Fibroblast of skin of right biceps (primary cell): ENCODE results near the gene DCAF10.
"Not testable (repeated sequence)": the region's sequence is repeated elsewhere in the genome, so short reads cannot be mapped to it uniquely, and the experiment has no call there.

Experiments
- DNase-seq: peaks from one replicate; pipeline ENCODE4 v3.0.0-alpha.2; 2013

DCAF10 gene

GRCh38 chr9:37800631-37801286 lies at the start of gene DCAF10:
Gene DCAF10 (plus strand): TSS chr9:37800797. CDS start chr9:37800867, 70 bp downstream.
- peak; percentile 85 for DNase-seq

GRCh38 chr9:37751186-37751585 lies 49.4 kb upstream of the DCAF10 start:
- no peak for DNase-seq

- not testable (repeated sequence) for DNase-seq
Measured at GRCh38 chr9:37751704-37752103, 48.9 kb upstream of the DCAF10 start.

GRCh38 chr9:37752112-37752511 lies 48.5 kb upstream of the DCAF10 start:
- not testable (repeated sequence) for DNase-seq

- no peak for DNase-seq
Measured at GRCh38 chr9:37752642-37753488, 47.7 kb upstream of the DCAF10 start.

- peak; percentile 70 for DNase-seq
Measured at GRCh38 chr9:37753489-37754190, 47.0 kb upstream of the DCAF10 start, which contains the start of gene TRMT10B. Gene TRMT10B (plus strand): TSS chr9:37753805. CDS start chr9:37761932, 8,127 bp downstream.

GRCh38 chr9:37758747-37759146 lies 41.9 kb upstream of the DCAF10 start:
- no peak for DNase-seq

- DNase-seq: peak; percentile 71
Measured at GRCh38 chr9:37760416-37761161, 40.0 kb upstream of the DCAF10 start.

GRCh38 chr9:37761511-37761910 lies 39.1 kb upstream of the DCAF10 start:
- peak; percentile 63 for DNase-seq

GRCh38 chr9:37765263-37765662 lies 35.3 kb upstream of the DCAF10 start:
- DNase-seq: not testable (repeated sequence)

GRCh38 chr9:37769306-37769705 lies 31.3 kb upstream of the DCAF10 start:
- DNase-seq: no peak

GRCh38 chr9:37769995-37770394 lies 30.6 kb upstream of the DCAF10 start:
- no peak for DNase-seq

- peak; percentile 11 for DNase-seq
Measured at GRCh38 chr9:37775216-37775919, 25.2 kb upstream of the DCAF10 start.

GRCh38 chr9:37776328-37776727 lies 24.3 kb upstream of the DCAF10 start:
- peak; percentile 36 for DNase-seq

GRCh38 chr9:37778534-37778933 lies 22.1 kb upstream of the DCAF10 start:
- DNase-seq: no peak

- DNase-seq: no peak
Measured at GRCh38 chr9:37784291-37784615, 16.3 kb upstream of the DCAF10 start.

- DNase-seq: peak; percentile 90
Measured at GRCh38 chr9:37784616-37785483, 15.7 kb upstream of the DCAF10 start, which contains the start of gene EXOSC3. Gene EXOSC3 (minus strand): TSS chr9:37785064. CDS start chr9:37785044, 20 bp downstream.

GRCh38 chr9:37787059-37787458 lies 13.5 kb upstream of the DCAF10 start:
- DNase-seq: no peak

- DNase-seq: no peak
Measured at GRCh38 chr9:37788332-37788731, 12.3 kb upstream of the DCAF10 start.

- DNase-seq: no peak
Measured at GRCh38 chr9:37790096-37790495, 10.5 kb upstream of the DCAF10 start.

- DNase-seq: no peak
Measured at GRCh38 chr9:37792122-37792521, 8.5 kb upstream of the DCAF10 start.
